ENCODE measurements around the gene FAM210A.

- TF ChIP-seq, protein P1, sequence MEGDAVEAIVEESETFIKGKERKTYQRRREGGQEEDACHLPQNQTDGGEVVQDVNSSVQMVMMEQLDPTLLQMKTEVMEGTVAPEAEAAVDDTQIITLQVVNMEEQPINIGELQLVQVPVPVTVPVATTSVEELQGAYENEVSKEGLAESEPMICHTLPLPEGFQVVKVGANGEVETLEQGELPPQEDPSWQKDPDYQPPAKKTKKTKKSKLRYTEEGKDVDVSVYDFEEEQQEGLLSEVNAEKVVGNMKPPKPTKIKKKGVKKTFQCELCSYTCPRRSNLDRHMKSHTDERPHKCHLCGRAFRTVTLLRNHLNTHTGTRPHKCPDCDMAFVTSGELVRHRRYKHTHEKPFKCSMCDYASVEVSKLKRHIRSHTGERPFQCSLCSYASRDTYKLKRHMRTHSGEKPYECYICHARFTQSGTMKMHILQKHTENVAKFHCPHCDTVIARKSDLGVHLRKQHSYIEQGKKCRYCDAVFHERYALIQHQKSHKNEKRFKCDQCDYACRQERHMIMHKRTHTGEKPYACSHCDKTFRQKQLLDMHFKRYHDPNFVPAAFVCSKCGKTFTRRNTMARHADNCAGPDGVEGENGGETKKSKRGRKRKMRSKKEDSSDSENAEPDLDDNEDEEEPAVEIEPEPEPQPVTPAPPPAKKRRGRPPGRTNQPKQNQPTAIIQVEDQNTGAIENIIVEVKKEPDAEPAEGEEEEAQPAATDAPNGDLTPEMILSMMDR (IDR thresholded peaks at IDR 0.05) = no peak
- no peak for TF ChIP-seq POLR2A (IDR thresholded peaks at IDR 0.05)
Observed at GRCh38 chr18:13725566-13726231, 659 bp downstream of the FAM210A start.

Data from uterus (tissue), 2 donors.